Sciatic nerve (tissue), 2 donors: ENCODE data around the gene MYO5A. TPM values are rescaled to one million over a fixed set of nuclear protein-coding genes. Genes with fewer than 3 reads are reported as not detected.
"Not testable (repeated sequence)": the region's sequence is repeated elsewhere in the genome, so short reads cannot be mapped to it uniquely, and the experiment has no call there.

Experiments used
- ATAC-seq: fragments of 200-7000 bp; cut with Tn5 transposase; one replicate; pipeline ENCODE4 v1.9.1; 2020; ENCODE audit warnings: mild to moderate bottlenecking, moderate library complexity
- DNase-seq: peaks from one replicate; pipeline ENCODE4 v3.0.0-alpha.2; 2020; ENCODE audit warnings: low spot score
- intact Hi-C: fragments of 100-400 bp; cut with DNase I; formaldehyde crosslinking; loops from one replicate; pipeline ENCODE4 v1.14.2; 2022
- total RNA-seq: library from RNA; stranded (reverse); fragmentation: NEBNext Ultra II Directional; extraction: Animal tissue kit (Norgen Biotek cat#: 25700); gene quantifications from one replicate; pipeline ENCODE4 v1.2.1, GENCODE V29; 2021
- donor health status: DM: no; HTN: no; CAD: no.
- donor health status: DM: no; HTN: no; CAD: no.

MYO5A gene
- total RNA-seq, 1 donor from 2014 or later = 30.2 TPM

- DNase-seq (no peak), ATAC-seq (peak; percentile 13)
- intact Hi-C loops = no loop called here
Measured at GRCh38 chr15:52288051-52288942, 240.4 kb downstream of the MYO5A start.

GRCh38 chr15:52287114-52287513 lies 241.6 kb downstream of the MYO5A start:
- intact Hi-C loops = no loop called here

GRCh38 chr15:52285941-52286340 lies 242.7 kb downstream of the MYO5A start:
- intact Hi-C loops, ATAC-seq, DNase-seq: not testable (repeated sequence)

More at GRCh38 chr15:52287114-52287513, 241.6 kb downstream of the MYO5A start:
- ATAC-seq (no peak), DNase-seq (no peak)

- intact Hi-C loops = no loop called here
- DNase-seq (no peak), ATAC-seq (no peak)
Measured at GRCh38 chr15:52284164-52284563, 244.5 kb downstream of the MYO5A start.

GRCh38 chr15:52283281-52283680 lies 245.4 kb downstream of the MYO5A start:
- no peak for ATAC-seq
- intact Hi-C loops = no loop called here
- DNase-seq = no peak

- intact Hi-C loops = no loop called here
- no peak for ATAC-seq
- no peak for DNase-seq
Measured at GRCh38 chr15:52282418-52282817, 246.3 kb downstream of the MYO5A start.

GRCh38 chr15:52281085-52282035 lies 247.3 kb downstream of the MYO5A start:
- DNase-seq (no peak), ATAC-seq (no peak)
- intact Hi-C loops = no loop called here

GRCh38 chr15:52280326-52281084 lies 248.2 kb downstream of the MYO5A start:
- DNase-seq = no peak
- intact Hi-C loops = no loop called here
- no peak for ATAC-seq

- DNase-seq = no peak
- intact Hi-C loops = no loop called here
- no peak for ATAC-seq
Measured at GRCh38 chr15:52278636-52279367, 249.9 kb downstream of the MYO5A start.

- intact Hi-C loops = no loop called here
- no peak for DNase-seq
- no peak for ATAC-seq
Measured at GRCh38 chr15:52278135-52278534, 250.5 kb downstream of the MYO5A start.

- ATAC-seq (no peak), DNase-seq (no peak)
- intact Hi-C loops = no loop called here
Measured at GRCh38 chr15:52277575-52277974, 251.1 kb downstream of the MYO5A start.

GRCh38 chr15:52276256-52276770 lies 252.4 kb downstream of the MYO5A start:
- no peak for ATAC-seq
- DNase-seq = no peak
- intact Hi-C loops = no loop called here

GRCh38 chr15:52263563-52264282 lies 265.0 kb downstream of the MYO5A start:
- DNase-seq = no peak
- no peak for ATAC-seq
- intact Hi-C loops = no loop called here

GRCh38 chr15:52262364-52262763 lies 266.3 kb downstream of the MYO5A start:
- intact Hi-C loops = no loop called here
- DNase-seq (no peak), ATAC-seq (no peak)

GRCh38 chr15:52261498-52262242 lies 267.0 kb downstream of the MYO5A start:
- ATAC-seq (peak; percentile 92), DNase-seq (peak; percentile 66)
- intact Hi-C loops = no loop called here

GRCh38 chr15:52261026-52261425 lies 267.7 kb downstream of the MYO5A start:
- DNase-seq (no peak), ATAC-seq (peak; percentile 6)
- intact Hi-C loops = no loop called here

GRCh38 chr15:52259503-52259902 lies 269.2 kb downstream of the MYO5A start:
- no peak for DNase-seq
- intact Hi-C loops = loop anchor here (5.0 kb wide), 1 partner anchor 478 kb away; no protein-coding TSS in a partner anchor
- ATAC-seq = no peak
